ENCODE data around the gene TMEM106C.
"Not testable (repeated sequence)": the region's sequence is repeated elsewhere in the genome, so short reads cannot be mapped to it uniquely, and the experiment has no call there.

TMEM106C gene

GRCh38 chr12:47949441-47950341 is 13.7 kb upstream of the TMEM106C start:
- peak; percentile 44 for DNase-seq

GRCh38 chr12:47950856-47951468 is 12.4 kb upstream of the TMEM106C start:
- no peak for DNase-seq

- DNase-seq: no peak
Measured at GRCh38 chr12:47954058-47954457, 9.3 kb upstream of the TMEM106C start.

GRCh38 chr12:47954467-47955045 is 8.8 kb upstream of the TMEM106C start:
- DNase-seq: no peak

GRCh38 chr12:47955059-47955458 is 8.3 kb upstream of the TMEM106C start:
- no peak for DNase-seq

GRCh38 chr12:47957671-47958070 is 5.7 kb upstream of the TMEM106C start:
- DNase-seq: not testable (repeated sequence)

GRCh38 chr12:47962198-47962597 is 1.2 kb upstream of the TMEM106C start:
- no peak for DNase-seq

GRCh38 chr12:47964106-47964728 is 821 bp downstream of the TMEM106C start:
- peak; percentile 9 for DNase-seq

- DNase-seq: no peak
Measured at GRCh38 chr12:47965581-47965980, 2.2 kb downstream of the TMEM106C start.

GRCh38 chr12:47967461-47968321 is 4.3 kb downstream of the TMEM106C start:
- no peak for DNase-seq

GRCh38 chr12:47969845-47970244 is 6.4 kb downstream of the TMEM106C start:
- no peak for DNase-seq

- DNase-seq: no peak
Measured at GRCh38 chr12:47970843-47971242, 7.4 kb downstream of the TMEM106C start.

GRCh38 chr12:47972895-47973294 is 9.5 kb downstream of the TMEM106C start:
- DNase-seq: no peak

- DNase-seq: no peak
Measured at GRCh38 chr12:47973870-47974269, 10.5 kb downstream of the TMEM106C start.

GRCh38 chr12:47975036-47975620 is 11.7 kb downstream of the TMEM106C start:
- DNase-seq: no peak

- no peak for DNase-seq
Measured at GRCh38 chr12:47975816-47976215, 12.4 kb downstream of the TMEM106C start.

- no peak for DNase-seq
Measured at GRCh38 chr12:47977046-47977771, 13.8 kb downstream of the TMEM106C start.

- no peak for DNase-seq
Measured at GRCh38 chr12:47977772-47978597, 14.6 kb downstream of the TMEM106C start.

GRCh38 chr12:47978598-47978873 is 15.1 kb downstream of the TMEM106C start:
- DNase-seq: no peak

- no peak for DNase-seq
Measured at GRCh38 chr12:47979166-47979565, 15.8 kb downstream of the TMEM106C start.

- no peak for DNase-seq
Measured at GRCh38 chr12:47979686-47980085, 16.3 kb downstream of the TMEM106C start.

All from CD4-positive, alpha-beta T cell treated with Interleukin-21 for 1 hour (primary cell).